ENCODE data around the gene MTX2.

DNA sequence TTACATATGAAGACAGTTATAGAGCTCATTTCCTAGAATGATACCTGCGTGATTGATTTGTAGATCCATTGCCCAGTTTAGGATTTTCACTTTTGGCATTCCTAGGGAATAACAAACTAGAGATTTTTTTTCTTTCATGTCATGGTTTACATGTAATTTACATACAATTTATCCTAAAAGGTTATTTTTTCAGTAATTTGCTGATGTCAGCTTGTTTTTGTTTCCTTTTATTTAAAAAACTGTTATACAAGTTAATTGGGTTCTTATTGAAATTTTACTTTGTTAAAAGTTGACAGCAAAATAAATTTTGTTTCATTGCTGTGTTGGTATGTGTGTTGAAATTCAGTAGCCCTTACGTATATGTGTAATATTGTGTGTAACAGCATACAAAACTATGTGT is 23.4 kb downstream of the MTX2 start:
- TF ChIP-seq GATA2 (IDR thresholded peaks at IDR 0.05; ENCODE audit: low read depth, low read length) (no peak), GATA3 (IDR thresholded peaks at IDR 0.05; ENCODE audit: low read depth, low read length) (no peak)
